Mesendoderm (in vitro differentiated cells): ENCODE results near the gene GDAP2.

Experiments
- DNase-seq: peaks from one replicate; pipeline ENCODE4 v3.0.0; 2013
- H2AK5ac ChIP-seq: 2 replicates; pipeline ENCODE4 v1.6.1; 2013; ENCODE audit warnings: low read length, inconsistent platforms
- H2BK120ac ChIP-seq: 2 replicates; pipeline ENCODE4 v1.6.1; 2013; ENCODE audit warnings: low read depth, mild to moderate bottlenecking, low read length, moderate library complexity, mixed read lengths
- H2BK15ac ChIP-seq: replicated peaks from 2 replicates; pipeline ENCODE4 v1.6.1; 2013; ENCODE audit warnings: low read depth, mild to moderate bottlenecking, moderate library complexity
- H2BK5ac ChIP-seq: 2 replicates; pipeline ENCODE4 v1.6.1; 2013; ENCODE audit warnings: low read length, inconsistent platforms
- H3K18ac ChIP-seq: 2 replicates; pipeline ENCODE4 v1.6.1; 2013; ENCODE audit warnings: mild to moderate bottlenecking, low read length, mixed read lengths
- H3K23ac ChIP-seq: one replicate; pipeline ENCODE4 v1.6.1; 2013; ENCODE audit warnings: low read length
- H3K27ac ChIP-seq: 2 replicates; pipeline ENCODE4 v1.5.1; 2013; ENCODE audit warnings: low read depth, mild to moderate bottlenecking, inconsistent platforms, low read length, moderate library complexity
- H3K27me3 ChIP-seq: 2 replicates; pipeline ENCODE4 v1.6.1; 2013; ENCODE audit warnings: low read length, control low read depth, mild to moderate bottlenecking, inconsistent platforms; ENCODE audit not compliant: insufficient read depth, poor library complexity
- H3K36me3 ChIP-seq: 2 replicates; pipeline ENCODE4 v1.6.1; 2013; ENCODE audit warnings: low read length, inconsistent platforms; ENCODE audit not compliant: control insufficient read depth, insufficient read depth
- H3K4ac ChIP-seq: one replicate; pipeline ENCODE4 v1.6.1; 2013; ENCODE audit warnings: low read depth, mild to moderate bottlenecking, low read length, moderate library complexity
- H3K4me1 ChIP-seq: 2 replicates; pipeline ENCODE4 v1.6.1; 2013; ENCODE audit warnings: low read depth, low read length, inconsistent platforms; ENCODE audit not compliant: control insufficient read depth
- H3K4me2 ChIP-seq: 2 replicates; pipeline ENCODE4 v1.6.1; 2013; ENCODE audit warnings: low read length
- H3K4me3 ChIP-seq: 2 replicates; pipeline ENCODE4 v1.5.1; 2013; ENCODE audit warnings: mild to moderate bottlenecking, low read length
- H3K56ac ChIP-seq: one replicate; pipeline ENCODE4 v1.6.1; 2013; ENCODE audit warnings: low read length
- H3K79me1 ChIP-seq: 2 replicates; pipeline ENCODE4 v1.6.1; 2013; ENCODE audit warnings: low read length, inconsistent platforms
- H3K79me2 ChIP-seq: 2 replicates; pipeline ENCODE4 v1.6.1; 2013; ENCODE audit warnings: mild to moderate bottlenecking, low read length; ENCODE audit not compliant: control insufficient read depth, insufficient read depth
- H3K9ac ChIP-seq: 2 replicates; pipeline ENCODE4 v1.6.1; 2013; ENCODE audit warnings: low read length, inconsistent platforms
- H4K5ac ChIP-seq: one replicate; pipeline ENCODE4 v1.6.1; 2013; ENCODE audit warnings: low read length
- H4K8ac ChIP-seq: one replicate; pipeline ENCODE4 v1.6.1; 2013; ENCODE audit warnings: low read depth, mild to moderate bottlenecking, control low read depth, low read length, moderate library complexity
- WGBS: extraction: QIAGEN DNeasy Blood & Tissue Kit; methylation state at CpG from one replicate; pipeline ENCODE4 v1.1.7; 2013; ENCODE audit warnings: low lambda C conversion rate, missing lambda C conversion rate; ENCODE audit not compliant: insufficient coverage; ENCODE audit errors: extremely low coverage; 5-methylcytosine and 5-hydroxymethylcytosine counted together

The GDAP2 gene

DNA sequence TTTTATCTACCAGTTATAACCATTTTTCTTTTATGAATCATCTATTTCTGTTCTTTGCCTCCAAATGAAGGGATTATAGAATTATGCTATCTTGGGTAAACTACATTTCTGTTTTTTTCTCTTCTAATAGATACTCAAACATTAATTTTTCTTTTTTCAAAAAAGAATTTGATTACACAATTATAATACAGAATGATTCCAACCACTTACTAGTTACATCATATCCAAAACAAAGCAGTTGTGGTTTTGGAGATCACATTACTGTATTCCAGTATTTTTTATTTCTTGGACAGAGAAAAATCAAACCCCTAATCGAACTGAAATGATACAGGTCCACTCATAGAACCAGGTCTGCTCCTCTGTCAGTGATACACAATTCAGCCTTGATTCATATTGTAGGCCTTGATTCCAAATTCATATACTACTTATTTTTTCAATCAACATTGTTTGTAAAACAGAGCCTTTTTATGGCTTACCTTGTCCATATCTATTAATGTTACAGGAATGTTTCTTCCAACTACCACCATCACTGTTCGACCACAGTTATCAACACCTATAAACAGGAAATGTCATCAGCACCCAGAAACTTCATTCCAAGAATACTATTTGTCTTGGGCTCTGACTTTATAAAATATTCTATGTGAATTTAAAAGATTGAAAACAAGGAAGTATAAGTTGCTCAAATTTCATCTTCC is 43.2 kb downstream of the GDAP2 start:
- no peaks in the 10 kb centered on the region for H3K79me2 ChIP-seq
- no peak for DNase-seq
- no peak overlapping the region for H2AK5ac ChIP-seq
- H3K36me3 ChIP-seq: no peaks in the 10 kb centered on the region
- no peak overlapping the region for H2BK120ac ChIP-seq
- H3K27me3 ChIP-seq: no peaks in the 10 kb centered on the region
- no peak overlapping the region for H3K4me3 ChIP-seq
- no peak overlapping the region for H3K56ac ChIP-seq
- H4K8ac ChIP-seq: no peak overlapping the region
- no peak overlapping the region for H2BK5ac ChIP-seq
- H3K23ac ChIP-seq: no peak overlapping the region
- no peak overlapping the region for H2BK15ac ChIP-seq
- H3K79me1 ChIP-seq: no peaks in the 10 kb centered on the region
- no peaks in the 10 kb centered on the region for H3K4me1 ChIP-seq
- no peak overlapping the region for H3K4me2 ChIP-seq
- H4K5ac ChIP-seq: no peak overlapping the region
- no peak overlapping the region for H3K9ac ChIP-seq
- no CpG with 5 or more reads among the region's 2 CpGs for WGBS
- H3K18ac ChIP-seq: no peak overlapping the region
- no peak overlapping the region for H3K4ac ChIP-seq
- no peak overlapping the region for H3K27ac ChIP-seq

DNA sequence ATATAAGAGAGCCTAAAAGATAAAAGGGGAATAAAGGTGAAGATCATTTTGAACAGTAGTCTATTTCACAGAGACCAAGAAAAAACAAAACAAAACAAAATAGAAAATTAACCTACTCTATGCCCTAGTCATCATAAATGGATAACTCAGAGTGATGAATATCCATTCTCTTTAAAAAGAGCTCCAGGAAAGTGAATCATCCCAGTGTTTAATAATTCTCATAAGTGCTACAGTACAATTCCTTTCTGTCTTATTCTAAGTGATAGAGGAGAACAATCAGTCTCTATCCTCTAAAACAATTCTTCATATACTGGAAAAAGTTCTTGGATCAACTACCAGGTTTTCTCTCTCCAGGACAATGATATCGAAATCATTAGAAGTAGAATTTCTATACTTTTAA is 45.8 kb downstream of the GDAP2 start:
- H3K36me3 ChIP-seq: no peaks in the 10 kb centered on the region
- no CpG with 5 or more reads among the region's 1 CpG for WGBS

GRCh38 chr1:117879284-117879683 is 50.1 kb downstream of the GDAP2 start:
- Histone ChIP-seq H4K5ac (no peak overlapping the region), H3K18ac (no peak overlapping the region), H2BK5ac (no peak overlapping the region), H3K4ac (no peak overlapping the region), H2AK5ac (no peak overlapping the region), H2BK120ac (no peak overlapping the region), H4K8ac (no peak overlapping the region), H3K4me3 (no peak overlapping the region), H3K4me2 (no peak overlapping the region), H3K79me2 (no peaks in the 10 kb centered on the region), H3K27ac (no peak overlapping the region), H3K27me3 (no peaks in the 10 kb centered on the region), H3K23ac (no peak overlapping the region), H2BK15ac (no peak overlapping the region), H3K56ac (no peak overlapping the region), H3K79me1 (no peaks in the 10 kb centered on the region), H3K4me1 (no peaks in the 10 kb centered on the region), H3K9ac (no peak overlapping the region), H3K36me3 (no peaks in the 10 kb centered on the region)
- no CpG with 5 or more reads among the region's 1 CpG for WGBS
- DNase-seq: no peak

More for the DNA sequence above, 45.8 kb downstream of the GDAP2 start:
- no peak overlapping the region for H3K18ac ChIP-seq
- no peak overlapping the region for H4K5ac ChIP-seq
- no peak overlapping the region for H3K9ac ChIP-seq
- no peak overlapping the region for H4K8ac ChIP-seq
- H2BK5ac ChIP-seq: no peak overlapping the region
- no peak overlapping the region for H2AK5ac ChIP-seq
- no peak overlapping the region for H2BK15ac ChIP-seq
- no peak overlapping the region for H3K23ac ChIP-seq
- no peak overlapping the region for H3K4ac ChIP-seq
- no peaks in the 10 kb centered on the region for H3K4me1 ChIP-seq
- no peaks in the 10 kb centered on the region for H3K79me1 ChIP-seq
- H3K27ac ChIP-seq: no peak overlapping the region
- no peaks in the 10 kb centered on the region for H3K27me3 ChIP-seq
- no peak overlapping the region for H2BK120ac ChIP-seq
- H3K4me3 ChIP-seq: no peak overlapping the region
- H3K56ac ChIP-seq: no peak overlapping the region
- H3K79me2 ChIP-seq: no peaks in the 10 kb centered on the region
- DNase-seq: no peak
- no peak overlapping the region for H3K4me2 ChIP-seq

DNA sequence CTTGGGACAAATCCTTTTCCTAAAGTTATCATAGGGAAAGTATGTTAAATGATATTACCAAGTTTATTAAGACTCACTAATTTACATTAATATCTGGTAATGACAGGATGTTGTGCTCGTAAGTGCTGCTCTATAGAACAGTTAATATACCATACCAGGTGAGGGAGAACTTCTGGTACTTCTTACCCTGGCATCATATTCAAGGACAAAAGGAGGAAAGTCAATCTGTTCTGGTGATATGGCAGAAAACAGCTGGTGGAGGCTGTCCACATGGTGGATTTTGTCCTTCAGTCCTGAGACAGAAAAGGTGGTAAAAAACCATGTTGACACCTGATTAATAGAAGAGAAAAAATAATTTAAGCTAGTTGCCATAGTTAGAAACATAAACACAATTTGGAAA is 51.6 kb downstream of the GDAP2 start:
- no peak overlapping the region for H3K4ac ChIP-seq
- H3K23ac ChIP-seq: no peak overlapping the region
- no peak overlapping the region for H2BK5ac ChIP-seq
- no peak overlapping the region for H3K4me3 ChIP-seq
- no peak overlapping the region for H3K27ac ChIP-seq
- no peak overlapping the region for H2BK15ac ChIP-seq
- no peak overlapping the region for H3K18ac ChIP-seq
- no peak overlapping the region for H3K56ac ChIP-seq
- no peaks in the 10 kb centered on the region for H3K4me1 ChIP-seq
- H2AK5ac ChIP-seq: no peak overlapping the region
- no peaks in the 10 kb centered on the region for H3K27me3 ChIP-seq
- no peaks in the 10 kb centered on the region for H3K36me3 ChIP-seq
- H2BK120ac ChIP-seq: no peak overlapping the region
- no peak for DNase-seq
- WGBS: no CpG with 5 or more reads among the region's 1 CpG
- no peaks in the 10 kb centered on the region for H3K79me2 ChIP-seq
- H3K4me2 ChIP-seq: no peak overlapping the region
- H4K8ac ChIP-seq: no peak overlapping the region
- H3K79me1 ChIP-seq: no peaks in the 10 kb centered on the region
- no peak overlapping the region for H3K9ac ChIP-seq
- no peak overlapping the region for H4K5ac ChIP-seq

DNA sequence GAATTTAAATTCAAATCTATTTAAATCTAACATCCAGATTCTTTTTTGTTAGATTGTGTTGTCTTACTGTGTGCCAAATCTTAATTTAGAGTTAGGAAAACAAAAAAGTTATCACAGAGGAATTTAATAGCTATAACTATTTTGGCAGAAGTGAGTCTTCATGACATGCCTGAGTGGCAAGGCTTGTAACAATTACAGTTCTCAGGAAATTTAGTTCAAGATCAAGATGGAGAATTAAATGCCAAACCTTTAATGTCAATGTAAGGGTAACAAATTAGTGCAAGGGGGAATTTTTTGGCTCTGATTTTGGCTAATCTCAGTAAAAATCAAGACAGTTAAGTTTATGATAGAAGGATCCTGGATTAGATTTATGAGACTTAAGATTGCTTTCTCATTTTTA is 58.4 kb downstream of the GDAP2 start:
- Histone ChIP-seq H3K79me2 (no peaks in the 10 kb centered on the region), H3K4ac (no peak overlapping the region), H2BK5ac (no peak overlapping the region), H3K23ac (no peak overlapping the region), H3K4me1 (no peaks in the 10 kb centered on the region), H3K79me1 (no peaks in the 10 kb centered on the region), H3K4me3 (no peak overlapping the region), H3K27ac (no peak overlapping the region), H4K8ac (no peak overlapping the region), H2AK5ac (no peak overlapping the region), H3K9ac (no peak overlapping the region), H3K27me3 (no peaks in the 10 kb centered on the region), H2BK15ac (no peak overlapping the region), H3K4me2 (no peak overlapping the region), H2BK120ac (no peak overlapping the region), H3K18ac (no peak overlapping the region), H3K56ac (no peak overlapping the region), H3K36me3 (no peaks in the 10 kb centered on the region), H4K5ac (no peak overlapping the region)
- DNase-seq: no peak

GRCh38 chr1:117861694-117862093 is 67.7 kb downstream of the GDAP2 start:
- no peak overlapping the region for H3K23ac ChIP-seq
- H3K18ac ChIP-seq: no peak overlapping the region
- H3K4me3 ChIP-seq: no peak overlapping the region
- H3K4ac ChIP-seq: no peak overlapping the region
- H4K5ac ChIP-seq: no peak overlapping the region
- H2BK120ac ChIP-seq: no peak overlapping the region
- no CpG with 5 or more reads among the region's 2 CpGs for WGBS
- H3K79me1 ChIP-seq: no peaks in the 10 kb centered on the region
- H3K56ac ChIP-seq: no peak overlapping the region
- H2AK5ac ChIP-seq: no peak overlapping the region
- H3K27ac ChIP-seq: no peak overlapping the region
- H3K4me1 ChIP-seq: no peaks in the 10 kb centered on the region
- H3K9ac ChIP-seq: no peak overlapping the region
- no peaks in the 10 kb centered on the region for H3K36me3 ChIP-seq
- DNase-seq: no peak
- H2BK5ac ChIP-seq: no peak overlapping the region
- H3K4me2 ChIP-seq: no peak overlapping the region
- no peaks in the 10 kb centered on the region for H3K27me3 ChIP-seq
- no peak overlapping the region for H2BK15ac ChIP-seq
- no peaks in the 10 kb centered on the region for H3K79me2 ChIP-seq
- H4K8ac ChIP-seq: no peak overlapping the region
